Suppressor macrophage (primary cell): Measurements from ENCODE around the gene HS2ST1.
"Not testable (repeated sequence)": the region's sequence is repeated elsewhere in the genome, so short reads cannot be mapped to it uniquely, and the experiment has no call there.

Source experiments
- DNase-seq, 4 experiments: peaks; one replicate each; pipeline ENCODE4 v3.0.0-alpha.2; 2020 to 2022

The HS2ST1 gene

DNA sequence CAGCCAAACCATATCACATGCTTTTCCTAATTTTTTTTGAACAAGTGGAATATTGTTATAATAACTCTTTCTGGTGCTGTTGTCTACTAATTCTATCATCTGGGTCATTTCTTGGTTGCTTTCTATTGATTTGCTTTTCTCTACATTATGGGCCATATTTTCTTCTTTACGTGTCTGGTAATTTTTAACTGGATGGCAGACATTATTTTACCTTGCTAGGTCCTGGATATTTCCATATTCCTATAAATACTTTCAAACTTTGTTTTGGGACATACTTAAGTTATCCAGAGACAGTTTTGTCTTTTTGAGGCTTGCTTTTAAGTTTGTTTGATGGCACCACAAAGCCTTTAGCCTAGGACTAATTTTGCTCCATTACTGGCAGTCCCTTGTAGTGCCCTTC is 11.3 kb downstream of the HS2ST1 start:
- DNase-seq, result no peak

DNA sequence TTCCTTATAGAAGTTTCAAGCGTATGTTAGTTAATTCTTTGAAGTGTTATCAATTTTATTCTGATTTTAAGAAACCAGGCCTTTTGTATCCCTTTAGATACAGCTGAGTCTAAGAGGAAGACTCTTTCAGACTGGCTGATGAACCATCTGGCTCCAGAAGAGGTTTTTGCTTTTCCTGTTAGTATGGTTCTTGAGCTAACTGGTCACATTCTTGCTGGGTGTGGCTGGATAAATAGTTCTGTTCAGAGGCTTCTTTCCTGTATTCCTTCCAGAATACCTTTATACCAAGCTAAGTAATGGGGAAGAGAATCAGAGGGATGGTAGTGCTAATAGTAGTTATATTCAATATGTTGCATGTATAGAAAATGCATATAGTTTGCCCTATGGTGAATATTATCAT is 12.4 kb downstream of the HS2ST1 start:
- no peak for DNase-seq

DNA sequence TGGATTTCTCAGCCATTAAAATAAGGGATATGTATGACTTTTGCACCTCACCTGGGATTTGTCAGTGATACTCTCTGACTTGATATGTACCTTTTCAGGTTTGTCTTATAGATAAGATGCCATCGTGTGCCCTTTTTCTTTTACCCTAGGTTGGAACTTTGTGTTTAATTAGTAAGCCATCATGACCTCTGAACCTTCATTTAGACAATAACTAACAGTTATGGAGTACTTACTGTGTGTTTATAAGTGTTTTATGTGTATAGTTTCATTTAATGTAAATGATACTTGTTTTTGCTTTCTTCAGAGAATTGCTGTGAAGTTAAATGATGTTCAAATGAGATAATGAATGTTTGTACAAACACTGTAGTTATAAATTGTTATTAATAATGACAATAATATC is 14.4 kb downstream of the HS2ST1 start:
- DNase-seq, result no peak

DNA sequence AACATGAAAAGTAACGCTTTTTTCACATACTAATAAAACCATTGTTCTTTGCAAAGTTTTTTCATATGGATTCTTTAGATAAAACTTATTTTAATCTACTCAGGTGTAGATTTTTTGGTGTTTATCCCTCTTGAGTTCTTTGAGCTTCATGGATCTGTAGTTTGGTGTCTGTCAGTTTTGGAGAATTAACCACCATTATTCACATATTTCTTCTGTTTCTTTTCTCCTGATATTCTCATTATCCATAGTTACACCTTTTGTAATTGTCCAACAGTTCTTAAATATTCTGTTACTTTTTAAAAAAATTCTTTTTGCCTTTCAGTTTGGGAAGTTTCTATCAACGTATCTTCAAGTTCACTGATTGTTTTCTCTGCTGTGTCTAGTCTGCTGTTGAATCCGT is 18.6 kb downstream of the HS2ST1 start:
- DNase-seq, result no peak

DNA sequence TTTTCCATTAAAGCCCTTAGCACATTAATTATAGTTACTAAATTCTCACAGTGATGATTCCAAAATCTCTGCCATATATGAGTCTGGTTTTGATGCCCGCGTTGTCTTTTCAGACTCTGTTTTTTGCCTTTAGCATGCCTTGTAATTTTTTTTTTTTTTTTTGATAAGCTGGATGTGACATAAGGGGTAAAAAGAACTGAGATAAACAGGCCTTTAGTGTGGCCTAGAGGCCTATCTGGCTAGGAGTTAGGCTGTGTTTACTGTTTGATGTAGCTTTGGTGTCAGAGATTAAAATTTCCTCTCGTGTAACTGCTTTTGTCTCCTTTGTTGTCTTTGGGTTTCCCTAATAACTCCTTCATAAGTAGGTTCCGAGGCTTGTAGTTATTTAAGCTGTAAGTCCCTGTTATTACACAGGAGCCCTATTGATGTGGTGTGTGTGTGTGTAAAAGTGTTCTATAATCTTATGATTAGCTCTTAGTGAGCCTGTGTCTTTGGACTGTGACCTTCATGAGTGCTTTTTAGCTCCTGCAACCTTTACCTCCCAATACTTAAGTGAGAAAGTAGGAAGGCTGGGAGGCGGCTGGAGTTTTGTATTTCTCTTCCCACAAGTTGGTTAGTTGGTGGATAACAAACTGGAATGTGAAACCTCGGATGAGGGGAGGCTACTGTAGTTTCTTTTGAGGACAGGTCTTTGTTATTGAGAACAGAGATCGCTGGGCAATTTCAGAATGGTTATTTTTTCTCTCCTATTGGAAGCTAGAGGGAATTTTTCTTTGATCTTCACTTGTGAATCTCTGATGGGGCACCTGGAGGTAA is 19.3 kb downstream of the HS2ST1 start:
- DNase-seq, result no peak

DNA sequence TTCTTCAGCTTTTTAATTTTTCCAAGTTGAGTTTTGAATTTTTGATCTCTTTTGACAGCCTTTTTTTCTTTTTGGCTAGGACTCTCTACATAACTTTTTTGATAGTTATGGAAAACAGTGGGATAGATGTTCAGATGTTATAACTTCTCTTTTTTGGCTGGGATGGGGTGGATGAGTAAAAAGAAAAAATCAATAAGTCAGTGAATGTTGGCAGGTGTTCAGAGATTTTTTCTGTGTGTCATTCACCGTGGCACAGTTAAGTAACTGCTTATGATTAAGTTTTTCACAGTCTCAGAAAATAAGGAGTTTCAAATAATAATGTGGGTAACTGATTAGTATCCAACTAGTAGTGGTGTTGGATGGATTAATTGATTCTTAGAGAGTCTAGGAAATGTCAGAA is 24.0 kb downstream of the HS2ST1 start:
- DNase-seq, result no peak

DNA sequence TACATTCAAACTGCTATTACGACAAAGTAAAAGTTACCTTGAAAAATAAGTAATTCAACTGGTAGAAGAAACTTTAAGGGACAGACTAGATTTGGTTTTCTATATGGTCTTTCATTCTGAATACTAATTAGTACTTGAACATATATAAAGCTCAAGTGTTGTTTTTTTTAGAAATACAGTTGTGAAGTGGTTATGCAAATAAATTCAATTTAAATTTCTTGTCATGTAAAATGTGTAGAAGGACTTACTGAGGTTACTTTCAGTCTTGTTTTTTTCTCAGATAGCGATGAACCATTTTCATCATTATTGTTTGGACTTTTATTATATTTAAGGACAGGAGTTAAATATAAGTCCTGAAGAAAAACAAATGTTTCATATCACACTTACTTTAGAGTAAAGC is 24.4 kb downstream of the HS2ST1 start:
- DNase-seq, result no peak

DNA sequence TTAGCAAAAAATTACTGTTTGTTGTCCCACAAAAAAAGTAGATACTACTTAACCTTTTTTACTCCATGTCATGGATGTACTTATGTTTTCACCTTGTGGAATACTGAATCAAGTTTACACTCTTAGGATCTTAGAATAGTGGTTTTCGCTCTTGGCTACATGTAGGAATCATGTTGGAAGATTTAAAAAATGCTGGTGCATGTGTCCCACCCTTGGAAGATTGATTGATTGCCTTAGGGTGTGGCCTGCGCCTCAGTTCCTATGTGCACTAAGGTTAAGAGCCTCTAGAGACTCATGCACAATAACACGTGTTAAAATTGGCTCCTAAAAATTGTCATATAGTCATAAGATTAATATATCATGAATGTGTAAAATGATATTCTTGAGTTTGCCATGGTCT is 25.0 kb downstream of the HS2ST1 start:
- DNase-seq, result no peak

DNA sequence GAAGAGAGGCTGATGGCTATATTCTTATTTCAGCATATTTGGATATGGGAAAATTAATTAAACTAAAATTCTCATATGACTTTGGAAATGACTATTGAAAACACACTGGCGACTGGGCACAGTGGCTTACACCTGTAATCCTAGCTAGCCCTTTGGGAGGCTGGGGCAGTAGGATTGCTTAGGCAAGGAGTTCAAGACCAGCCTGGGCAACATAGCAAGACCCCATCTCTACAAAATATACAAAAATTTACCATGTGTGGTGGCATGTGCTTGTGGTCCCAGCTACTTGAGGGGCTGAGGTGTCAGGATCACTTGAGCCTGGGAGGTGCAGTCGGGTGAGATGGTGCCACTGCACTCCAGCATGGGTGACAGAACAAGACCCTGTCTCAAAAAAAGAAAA is 26.2 kb downstream of the HS2ST1 start:
- no peak for DNase-seq

DNA sequence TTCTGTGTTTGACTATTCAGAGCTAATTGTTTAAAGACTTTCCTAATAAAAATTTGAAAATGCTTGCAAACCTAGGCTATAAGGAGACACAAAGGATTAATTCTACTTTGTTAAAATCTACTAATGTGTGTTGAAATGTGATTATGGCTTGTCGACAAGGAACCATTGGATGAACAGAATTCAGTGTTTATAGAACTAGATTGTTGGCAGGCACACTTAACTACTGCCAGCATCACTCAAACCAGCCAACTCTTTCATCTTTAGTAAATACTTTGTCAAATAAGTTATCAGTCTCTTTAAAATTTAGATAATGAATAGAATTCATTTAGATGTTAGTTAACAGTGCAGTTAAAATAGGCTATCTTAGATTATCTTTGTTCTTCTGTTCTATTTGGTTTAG is 27.6 kb downstream of the HS2ST1 start:
- no peak for DNase-seq

DNA sequence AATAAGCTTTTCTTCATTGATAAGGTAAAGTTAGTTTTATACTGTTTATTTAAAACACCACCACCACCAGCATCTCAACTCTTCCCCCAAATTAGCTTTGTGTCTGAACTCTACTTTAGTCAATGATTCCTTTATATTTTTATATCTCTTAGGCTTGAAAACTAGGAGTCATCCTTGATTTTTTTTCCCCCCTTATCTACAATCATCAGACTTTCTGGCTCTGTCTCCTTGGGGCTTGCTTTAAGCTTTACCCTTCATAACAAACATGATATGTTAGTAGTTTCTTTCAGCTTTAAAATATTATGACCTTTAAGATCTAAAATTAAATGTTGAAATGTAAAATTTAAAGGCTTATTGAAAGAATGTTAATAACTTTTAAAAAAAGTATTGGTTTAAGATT is 28.3 kb downstream of the HS2ST1 start:
- no peak for DNase-seq

DNA sequence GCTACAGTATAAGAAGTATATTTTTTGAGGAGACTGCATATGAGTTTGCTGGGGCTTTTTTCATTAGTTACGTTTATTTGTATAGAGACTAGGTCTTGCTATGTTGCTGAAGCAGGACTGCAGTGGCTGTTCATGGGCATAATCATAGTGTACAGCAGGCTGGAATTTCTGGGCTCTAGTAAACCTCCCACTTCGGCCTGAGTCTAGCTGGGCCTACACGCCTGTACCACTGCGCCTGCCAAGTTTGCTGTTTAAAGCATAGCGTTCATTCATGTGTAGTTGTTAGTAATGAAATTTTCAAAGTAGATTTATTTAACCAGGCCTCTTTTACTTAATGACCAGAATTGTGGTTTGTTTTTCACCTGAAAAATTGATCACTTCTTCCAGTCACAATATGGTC is 33.8 kb downstream of the HS2ST1 start:
- DNase-seq, result no peak

DNA sequence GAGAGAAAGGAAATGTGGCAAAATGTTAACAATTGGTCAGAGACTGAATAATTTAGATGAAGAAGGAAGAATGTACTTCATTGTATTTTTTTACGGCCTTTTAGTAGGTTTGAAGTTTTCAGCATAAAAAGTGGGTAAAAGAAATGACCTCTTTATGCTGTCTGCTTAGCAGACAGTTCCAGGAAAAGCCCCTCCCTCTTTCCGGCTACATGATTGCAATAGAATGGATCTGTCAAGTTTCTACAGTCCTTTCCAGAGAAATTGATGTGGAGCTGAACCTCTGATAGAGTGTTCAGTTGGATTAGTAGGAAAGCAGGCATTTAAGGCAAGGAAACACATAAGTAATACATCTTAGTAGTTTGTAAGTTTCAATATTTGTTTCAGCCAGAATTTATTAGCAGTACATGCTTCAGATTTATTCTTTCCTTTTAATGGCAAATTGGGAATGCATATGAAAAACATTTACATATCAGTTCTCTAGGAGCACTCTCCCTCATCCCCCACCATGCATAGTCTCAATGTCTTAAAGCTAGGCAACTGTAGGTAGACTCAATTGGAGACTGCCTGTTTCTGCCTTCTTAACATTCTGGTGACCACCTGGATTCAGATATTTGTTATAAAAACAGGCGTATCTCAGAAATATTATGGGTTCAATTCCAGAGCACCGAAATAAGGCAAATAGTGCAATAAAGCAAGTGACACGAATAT is 36.4 kb downstream of the HS2ST1 start:
- no peak for DNase-seq

DNA sequence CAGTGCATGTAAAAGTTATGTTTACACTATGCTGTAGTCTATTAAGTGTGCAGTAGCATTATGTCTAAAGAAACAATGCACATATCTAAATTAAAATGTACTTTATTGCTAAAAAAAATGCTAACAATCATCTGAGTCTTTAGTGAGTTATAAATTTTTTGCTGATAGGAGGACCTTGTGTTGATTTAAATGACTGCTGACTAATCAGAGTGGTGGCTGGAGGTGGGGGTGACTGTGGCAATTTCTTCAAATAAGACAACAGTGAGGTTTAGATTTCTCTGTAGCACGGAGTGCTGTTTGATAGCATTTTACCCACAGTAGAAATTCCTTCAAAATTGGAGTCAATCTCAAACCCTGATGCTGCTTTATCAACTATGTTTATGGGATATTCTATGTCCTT is 37.0 kb downstream of the HS2ST1 start:
- DNase-seq, result peak in 1 of 4 experiments; percentile 4

DNA sequence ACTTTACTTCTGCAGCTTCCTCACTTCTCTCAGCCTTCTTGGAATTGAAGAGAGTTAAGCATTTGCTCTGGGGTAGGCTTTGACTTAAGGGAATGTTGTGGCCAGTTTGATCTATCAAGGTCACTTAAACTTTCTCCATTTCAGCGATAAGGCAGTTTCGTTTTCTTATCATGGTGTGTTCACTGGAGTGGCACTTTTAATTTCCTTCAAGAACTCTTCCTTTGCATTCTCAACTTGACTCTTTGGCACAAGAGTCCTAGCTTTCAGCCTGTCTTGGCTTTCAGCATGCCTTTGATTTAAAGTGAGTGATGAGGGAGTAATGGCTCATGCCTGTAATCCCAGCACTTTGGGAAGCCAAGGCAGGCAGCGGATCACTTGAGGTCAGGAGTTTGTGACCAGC is 38.7 kb downstream of the HS2ST1 start:
- DNase-seq, result no peak

DNA sequence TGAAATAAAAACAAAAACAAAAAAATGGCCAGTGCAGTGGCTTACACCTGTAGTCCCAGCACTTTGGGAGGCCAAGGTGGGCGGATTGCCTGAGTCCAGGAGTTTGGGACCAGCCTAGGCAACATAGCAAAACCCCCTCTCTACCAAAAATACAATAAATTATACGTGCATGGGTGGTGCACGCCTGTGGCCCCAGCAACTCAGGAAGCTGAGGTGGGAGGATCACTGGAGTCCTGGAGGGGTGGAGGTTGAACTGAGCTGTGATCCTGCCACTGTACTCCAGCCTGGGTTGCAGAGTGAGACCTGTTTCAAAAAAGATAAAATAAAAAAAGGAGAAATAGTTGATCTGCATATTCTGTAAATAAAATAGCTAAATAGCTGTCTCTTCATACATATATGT is 41.2 kb downstream of the HS2ST1 start:
- no peak for DNase-seq

DNA sequence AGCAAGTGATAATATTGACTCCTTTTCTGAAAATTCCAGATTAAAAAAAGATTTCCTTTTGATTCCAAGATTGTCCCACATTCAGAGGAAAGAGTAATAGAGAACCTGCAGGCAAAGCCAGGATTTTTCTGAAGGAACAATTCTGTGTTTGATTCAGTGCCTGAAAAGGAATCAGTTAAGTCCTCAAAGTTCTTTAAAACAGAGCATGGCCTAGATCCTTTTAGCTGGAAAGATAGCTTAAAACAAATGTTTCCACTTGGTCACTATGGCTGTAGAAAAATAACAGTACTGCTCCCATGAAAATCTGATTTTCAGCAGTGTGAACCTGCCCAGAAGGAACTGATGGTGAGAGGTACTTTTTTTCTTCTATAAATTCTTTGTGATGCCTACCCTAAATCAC is 41.8 kb downstream of the HS2ST1 start:
- no peak for DNase-seq

DNA sequence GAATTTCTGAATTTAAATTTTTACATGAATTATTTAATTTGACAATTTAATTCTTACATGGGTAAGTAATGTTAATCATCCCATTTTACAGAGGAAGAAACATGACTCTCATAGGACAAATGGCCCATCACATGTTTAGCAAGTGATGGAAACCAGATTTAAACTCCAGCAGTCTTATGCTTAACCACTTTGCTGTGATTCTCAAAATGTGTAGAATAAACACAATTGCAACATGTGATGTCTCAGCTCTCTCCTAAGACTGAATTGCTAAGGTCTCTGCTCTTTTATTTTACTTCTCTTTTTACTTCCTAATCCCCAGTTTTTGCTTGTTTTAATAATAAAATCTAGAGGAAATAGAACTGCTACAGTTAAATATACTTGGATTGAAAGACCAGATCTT is 42.8 kb downstream of the HS2ST1 start:
- peak; percentile 8 to 73 (median 44) for DNase-seq

DNA sequence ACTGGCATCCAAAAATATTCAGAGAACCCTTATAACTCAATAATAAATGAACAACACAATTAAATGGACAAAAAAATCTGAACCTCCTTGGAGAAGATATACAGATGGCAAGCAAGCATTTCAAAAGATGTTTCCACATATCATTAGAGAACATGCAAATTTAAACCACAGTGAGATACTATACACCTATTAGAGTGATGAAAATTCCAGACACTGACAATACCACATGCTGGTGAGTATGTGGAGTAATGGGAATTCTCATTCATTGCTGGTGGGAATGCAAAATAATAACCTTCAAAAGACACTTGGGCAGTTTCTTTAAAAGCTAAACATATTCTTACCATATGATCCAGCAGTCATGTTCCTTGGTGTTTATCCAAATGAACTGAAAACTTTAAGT is 46.1 kb downstream of the HS2ST1 start:
- DNase-seq, result no peak

DNA sequence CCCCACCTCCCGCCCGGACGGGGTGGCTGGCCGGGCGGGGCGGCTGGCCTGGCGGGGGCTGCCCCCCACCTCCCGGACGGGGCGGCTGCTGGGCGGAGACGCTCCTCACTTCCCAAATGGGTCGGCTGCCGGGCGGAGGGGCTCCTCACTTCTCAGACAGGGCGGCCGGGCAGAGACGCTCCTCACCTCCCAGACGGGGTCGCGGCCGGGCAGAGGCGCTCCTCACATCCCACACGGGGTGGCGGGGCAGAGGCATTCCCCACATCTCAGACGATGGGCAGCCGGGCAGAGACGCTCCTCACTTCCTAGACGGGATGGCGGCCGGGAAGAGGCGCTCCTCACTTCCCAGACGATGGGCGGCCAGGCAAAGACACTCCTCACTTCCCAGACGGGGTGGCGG is 49.4 kb downstream of the HS2ST1 start:
- not testable (repeated sequence) for DNase-seq

DNA sequence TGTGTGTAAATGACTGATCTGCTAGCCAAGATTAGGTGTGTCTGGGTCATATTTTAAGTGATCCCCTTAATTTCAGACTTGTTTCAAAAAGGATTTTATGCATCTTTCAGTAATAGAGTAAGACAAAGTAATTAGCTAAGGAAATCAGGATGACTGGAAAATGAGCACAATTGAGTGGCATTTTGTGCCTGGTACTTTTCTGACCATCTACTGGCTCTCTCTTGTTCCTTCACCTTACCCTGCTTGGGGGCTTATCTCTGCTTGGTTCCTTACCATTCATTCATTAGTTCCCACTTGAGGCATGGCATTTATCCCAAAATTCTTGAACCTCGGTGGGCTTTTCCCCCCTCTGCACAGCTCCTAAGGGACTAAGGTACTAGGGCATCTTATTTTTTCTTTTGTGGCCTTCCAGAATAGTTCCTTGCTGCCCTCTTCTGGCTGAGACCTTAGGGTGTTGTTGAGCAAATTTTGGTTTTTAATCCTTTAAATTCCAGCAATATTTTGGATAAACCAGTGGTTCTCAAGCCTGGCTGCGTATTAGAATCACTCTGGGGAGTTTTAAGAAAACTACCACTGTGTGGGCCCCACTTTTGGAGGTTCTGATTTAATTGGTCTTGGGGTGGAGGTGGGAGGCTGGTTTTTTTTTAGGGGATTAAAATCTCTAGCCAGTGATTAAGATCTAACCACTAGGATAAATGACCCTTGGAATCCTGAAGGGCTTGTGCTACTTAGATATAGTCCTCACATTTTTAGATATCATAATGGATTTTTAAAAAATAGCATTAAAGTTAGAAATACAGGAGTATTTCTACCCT is 50.8 kb downstream of the HS2ST1 start:
- DNase-seq, result peak; percentile 42 to 55 (median 44)

DNA sequence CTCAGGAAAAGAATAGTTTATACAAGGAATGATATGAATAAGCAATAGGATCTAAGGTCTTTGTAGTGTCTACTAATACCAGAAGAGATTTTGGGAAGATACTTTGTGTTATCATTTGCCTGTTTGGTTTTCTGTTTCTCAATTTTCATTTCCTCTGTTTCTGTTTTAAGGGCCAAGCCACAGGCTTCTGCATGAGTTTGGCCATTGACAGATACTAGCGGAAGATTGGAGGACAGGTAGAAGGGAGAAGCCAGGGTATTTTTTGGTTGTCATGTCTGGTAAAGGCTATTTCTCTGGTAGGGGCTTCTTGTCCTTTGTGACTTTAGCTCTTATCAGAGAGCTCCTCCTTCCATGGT is 51.4 kb downstream of the HS2ST1 start:
- no peak for DNase-seq

DNA sequence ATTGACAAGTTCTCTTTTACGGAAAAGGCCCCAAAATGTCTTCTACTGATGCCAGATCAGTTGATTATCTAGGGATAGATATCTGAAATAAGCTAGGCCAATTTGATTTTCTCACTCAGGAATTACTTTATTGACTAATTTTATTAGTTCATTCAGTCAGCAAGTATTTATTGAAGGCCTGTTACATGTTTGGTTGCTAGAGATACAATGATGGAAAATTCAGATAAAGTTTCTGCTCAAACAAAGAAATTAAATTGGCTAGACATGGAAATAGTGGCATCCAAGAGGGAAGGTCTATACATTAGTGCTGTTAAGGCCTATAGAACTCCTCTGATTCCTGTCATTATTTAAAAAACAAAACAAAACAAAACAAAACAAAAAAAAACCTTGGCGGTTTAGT is 56.5 kb downstream of the HS2ST1 start:
- DNase-seq, result no peak

DNA sequence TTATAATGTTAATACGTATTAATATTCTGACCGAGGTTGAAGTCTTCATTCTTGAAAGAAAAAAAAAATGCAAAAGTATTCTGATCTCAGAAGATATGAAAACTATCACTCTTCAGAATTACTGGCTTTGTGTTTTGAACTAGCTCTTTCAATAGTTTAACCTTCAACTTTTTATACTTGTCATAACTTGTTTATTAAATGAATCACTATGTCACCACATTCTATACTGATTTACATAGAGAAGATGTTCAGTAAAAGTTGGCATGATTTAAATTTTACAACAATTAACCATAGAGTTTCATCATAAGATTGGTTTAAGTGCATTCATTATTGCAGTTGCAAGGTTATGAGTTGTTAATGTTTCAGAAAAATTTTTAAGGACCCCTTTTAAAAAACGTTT is 57.3 kb downstream of the HS2ST1 start:
- DNase-seq, result no peak
